RWPE2 (cell line): Measurements from ENCODE around the gene GBX2.

Experiments
- ATAC-seq: fragments of 200-7000 bp; cut with Tn5 transposase; 3 replicates; pipeline ENCODE4 v1.9.1; 2021; ENCODE audit warnings: low read depth
- DNase-seq: peaks from one replicate; pipeline ENCODE4 v3.0.0-alpha.2; 2020; ENCODE audit warnings: low spot score
- H3K27ac ChIP-seq: fragments of 450-650 bp; 2 replicates; pipeline ENCODE4 v1.5.1; 2017; ENCODE audit warnings: mild to moderate bottlenecking; ENCODE audit not compliant: poor library complexity, severe bottlenecking
- H3K27me3 ChIP-seq: fragments of 250-450 bp; sonication (Bioruptor Pico); 2 replicates; pipeline ENCODE4 v1.5.1; 2021; ENCODE audit warnings: mild to moderate bottlenecking, moderate library complexity; ENCODE audit not compliant: insufficient read depth, poor library complexity, severe bottlenecking
- H3K36me3 ChIP-seq: fragments of 250-450 bp; sonication (Bioruptor Pico); 2 replicates; pipeline ENCODE4 v1.5.1; 2020; ENCODE audit warnings: low read depth, mild to moderate bottlenecking, moderate library complexity
- H3K4me1 ChIP-seq: fragments of 250-450 bp; sonication (Bioruptor Pico); 2 replicates; pipeline ENCODE4 v1.5.1; 2021; ENCODE audit warnings: mild to moderate bottlenecking, moderate library complexity; ENCODE audit not compliant: insufficient read depth, poor library complexity, severe bottlenecking
- H3K4me3 ChIP-seq: fragments of 250-450 bp; sonication (Bioruptor Pico); 2 replicates; pipeline ENCODE4 v1.5.1; 2021; ENCODE audit warnings: mild to moderate bottlenecking, moderate library complexity; ENCODE audit not compliant: severe bottlenecking
- H3K9me3 ChIP-seq: fragments of 250-450 bp; sonication (Bioruptor Pico); 2 replicates; pipeline ENCODE4 v1.5.1; 2021; ENCODE audit warnings: mild to moderate bottlenecking, moderate library complexity; ENCODE audit not compliant: severe bottlenecking
- TF ChIP-seq, protein P1 (sequence below): fragments of 450-650 bp; IDR thresholded peaks from one replicate; pipeline ENCODE4 v1.5.1; 2017; ENCODE audit warnings: mild to moderate bottlenecking, moderate library complexity; ENCODE audit not compliant: poor library complexity, severe bottlenecking

GBX2 gene

DNA sequence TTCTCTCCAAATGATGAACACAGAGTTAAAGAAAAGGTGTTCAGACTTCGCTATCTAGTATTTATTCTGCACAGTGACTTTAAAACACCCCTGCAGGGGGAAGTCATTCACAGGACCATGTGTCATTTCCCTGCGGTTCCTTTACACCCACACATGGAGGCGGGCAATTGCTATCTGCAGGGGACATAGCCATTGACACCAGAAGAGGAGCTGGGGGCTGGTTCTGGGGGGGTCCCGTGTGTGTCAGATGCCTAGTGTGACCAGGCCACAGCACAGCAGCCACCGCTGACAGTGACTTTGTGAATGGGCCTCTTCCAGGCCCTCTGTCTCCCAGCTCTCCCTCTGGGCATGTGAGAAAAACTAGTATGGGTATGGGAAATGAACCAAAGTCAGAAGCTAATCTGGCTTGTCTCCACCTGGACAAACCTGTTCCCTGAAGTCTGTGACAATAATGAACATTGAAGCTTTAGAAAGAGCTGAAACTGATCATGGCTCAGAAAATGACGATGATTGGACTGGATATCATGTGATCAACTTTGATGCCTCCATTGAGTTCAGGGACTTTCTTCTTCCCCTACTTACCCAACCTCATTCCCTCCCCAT lies 7.5 kb upstream of the GBX2 start:
- DNase-seq (no peak), ATAC-seq (no peak)
- no peaks in the 10 kb centered on the region for H3K9me3 ChIP-seq
- no peak overlapping the region for H3K4me3 ChIP-seq
- H3K36me3 ChIP-seq, result no peaks in the 10 kb centered on the region
- H3K27ac ChIP-seq, result no peak overlapping the region
- peaks cover 16% of the 10 kb centered on the region for H3K4me1 ChIP-seq
- TF ChIP-seq, protein P1, sequence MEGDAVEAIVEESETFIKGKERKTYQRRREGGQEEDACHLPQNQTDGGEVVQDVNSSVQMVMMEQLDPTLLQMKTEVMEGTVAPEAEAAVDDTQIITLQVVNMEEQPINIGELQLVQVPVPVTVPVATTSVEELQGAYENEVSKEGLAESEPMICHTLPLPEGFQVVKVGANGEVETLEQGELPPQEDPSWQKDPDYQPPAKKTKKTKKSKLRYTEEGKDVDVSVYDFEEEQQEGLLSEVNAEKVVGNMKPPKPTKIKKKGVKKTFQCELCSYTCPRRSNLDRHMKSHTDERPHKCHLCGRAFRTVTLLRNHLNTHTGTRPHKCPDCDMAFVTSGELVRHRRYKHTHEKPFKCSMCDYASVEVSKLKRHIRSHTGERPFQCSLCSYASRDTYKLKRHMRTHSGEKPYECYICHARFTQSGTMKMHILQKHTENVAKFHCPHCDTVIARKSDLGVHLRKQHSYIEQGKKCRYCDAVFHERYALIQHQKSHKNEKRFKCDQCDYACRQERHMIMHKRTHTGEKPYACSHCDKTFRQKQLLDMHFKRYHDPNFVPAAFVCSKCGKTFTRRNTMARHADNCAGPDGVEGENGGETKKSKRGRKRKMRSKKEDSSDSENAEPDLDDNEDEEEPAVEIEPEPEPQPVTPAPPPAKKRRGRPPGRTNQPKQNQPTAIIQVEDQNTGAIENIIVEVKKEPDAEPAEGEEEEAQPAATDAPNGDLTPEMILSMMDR, result no peak
- peaks cover 55% of the 10 kb centered on the region for H3K27me3 ChIP-seq

DNA sequence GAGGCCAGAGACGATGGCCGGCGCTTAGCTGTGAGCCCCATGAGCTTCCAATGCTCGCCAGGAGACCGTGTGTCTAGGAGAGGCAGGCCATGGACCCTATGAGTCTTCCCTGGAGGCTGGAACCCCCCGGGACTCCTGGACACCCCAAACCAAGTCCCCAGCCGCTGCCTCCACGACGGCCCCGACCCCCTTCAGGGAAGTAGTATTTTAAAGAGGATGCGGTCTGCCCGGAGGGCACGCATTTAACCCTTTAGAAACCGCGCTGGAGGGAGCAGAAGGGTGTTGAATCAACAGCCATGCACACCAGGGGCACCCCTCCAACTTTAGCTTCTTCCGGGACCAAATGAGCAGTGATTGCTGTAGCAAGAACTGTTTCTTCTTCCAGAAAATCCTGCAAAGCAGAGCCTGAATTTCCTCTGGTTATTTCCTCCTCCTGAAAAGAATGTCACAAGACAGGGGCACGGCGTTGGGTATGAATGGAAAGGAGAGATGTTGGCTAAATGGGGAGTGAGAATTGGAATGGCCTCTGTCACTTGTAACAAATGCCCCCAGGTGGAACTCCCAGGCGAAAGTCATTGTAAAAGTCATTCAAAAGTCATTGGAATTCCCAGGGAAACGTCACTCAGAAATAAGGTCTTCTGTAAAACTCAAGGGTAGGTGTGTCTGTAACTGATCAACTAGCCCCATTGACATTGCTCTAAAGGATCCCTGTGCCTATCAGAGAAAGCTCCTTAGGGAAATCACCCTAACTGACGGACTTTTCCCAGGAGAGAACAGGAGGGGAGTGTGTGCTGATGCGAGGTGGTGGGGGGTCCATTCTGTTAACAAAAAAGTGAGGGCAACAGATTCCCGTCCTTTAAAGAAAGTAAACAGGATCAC lies 5.8 kb upstream of the GBX2 start:
- Histone ChIP-seq H3K27ac (no peak overlapping the region), H3K4me3 (no peak overlapping the region), H3K9me3 (no peaks in the 10 kb centered on the region), H3K4me1 (peaks cover 1% of the 10 kb centered on the region), H3K27me3 (peaks cover 71% of the 10 kb centered on the region), H3K36me3 (no peaks in the 10 kb centered on the region)
- no peak for DNase-seq
- 0 out of 3 replicates have a peak, but pooled peaks have one; percentile 5 for ATAC-seq
- TF ChIP-seq, protein P1, result no peak

DNA sequence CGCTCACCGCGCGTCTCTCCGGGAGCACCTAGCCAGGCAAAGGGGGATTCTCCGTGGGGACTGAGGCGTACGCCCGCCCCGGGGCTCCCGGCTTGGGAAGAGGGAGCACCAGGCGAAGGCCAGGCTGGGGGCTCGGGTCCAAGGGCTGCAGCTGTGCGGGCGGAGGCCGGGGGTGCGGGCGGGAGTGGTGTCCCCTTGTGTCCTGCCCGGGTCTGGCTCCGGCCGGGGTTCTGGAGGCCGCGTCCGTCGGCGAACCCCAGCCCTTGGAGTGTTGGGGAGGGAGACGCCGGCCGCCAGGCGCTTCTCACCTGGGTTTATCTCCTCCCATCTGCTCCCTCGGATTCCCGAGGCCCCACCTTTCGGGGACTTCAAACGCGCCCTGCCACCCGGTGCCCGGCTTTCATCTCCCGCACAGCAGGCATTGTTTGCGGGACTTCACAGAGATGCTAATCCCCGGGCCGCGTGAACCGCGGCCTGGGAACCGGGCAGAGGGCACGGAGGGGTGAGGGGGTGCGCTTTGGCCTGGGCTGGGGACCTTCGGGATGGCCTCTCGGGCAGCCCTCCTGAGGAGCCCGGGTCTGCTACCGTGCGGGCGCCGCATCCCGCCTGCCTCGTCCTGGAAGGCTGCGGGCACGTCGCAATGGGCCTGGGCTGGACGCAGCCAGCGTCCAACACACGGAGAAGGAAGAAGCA lies 5.0 kb upstream of the GBX2 start:
- TF ChIP-seq, protein P1, result no peak
- H3K4me3 ChIP-seq, result no peak overlapping the region
- no peak overlapping the region for H3K27ac ChIP-seq
- H3K36me3 ChIP-seq, result no peaks in the 10 kb centered on the region
- H3K9me3 ChIP-seq, result no peaks in the 10 kb centered on the region
- DNase-seq (no peak), ATAC-seq (no peak; the same call in 2 of the 3 replicates)
- H3K4me1 ChIP-seq, result no peaks in the 10 kb centered on the region
- H3K27me3 ChIP-seq, result peaks cover 72% of the 10 kb centered on the region

DNA sequence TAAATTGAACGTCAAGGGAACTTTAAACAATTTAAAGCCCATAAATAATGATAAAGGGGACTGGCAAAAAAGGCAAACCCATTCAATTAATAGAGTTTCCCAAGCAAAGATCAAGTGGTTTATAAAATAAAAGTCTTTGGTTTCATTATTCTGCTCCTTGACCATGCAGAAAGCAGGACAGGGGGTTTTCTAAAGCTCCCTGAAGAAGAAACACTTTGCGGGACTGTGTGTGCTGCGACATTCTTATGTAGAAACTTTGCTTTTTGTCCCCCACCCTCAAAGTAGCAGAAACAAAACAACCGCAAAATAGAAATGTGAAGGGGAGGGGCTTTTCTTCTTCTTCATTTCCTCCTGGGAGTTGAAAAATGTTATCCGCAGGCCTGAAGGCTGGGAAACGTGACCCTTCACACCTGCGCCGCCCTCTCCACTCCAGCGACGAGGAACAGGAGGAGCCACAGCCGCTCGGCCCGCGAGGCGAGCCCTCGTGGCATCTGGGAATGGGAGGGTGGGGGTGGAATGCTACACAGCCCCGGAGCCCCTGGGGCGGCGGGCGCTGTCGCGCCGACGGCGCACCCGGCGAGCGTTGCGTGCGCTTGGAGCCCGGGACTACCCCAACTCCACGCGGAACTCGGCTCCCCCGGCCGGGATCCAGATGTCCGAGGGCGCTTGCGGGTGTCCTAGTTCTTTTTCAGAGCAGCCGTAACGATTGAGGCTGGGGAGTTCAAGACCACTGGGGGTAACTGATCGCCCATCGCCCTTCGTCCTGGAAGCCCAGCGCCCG lies 4.3 kb upstream of the GBX2 start:
- Histone ChIP-seq H3K4me1 (no peaks in the 10 kb centered on the region), H3K27me3 (peaks cover 72% of the 10 kb centered on the region), H3K9me3 (no peaks in the 10 kb centered on the region), H3K27ac (no peak overlapping the region), H3K36me3 (no peaks in the 10 kb centered on the region), H3K4me3 (no peak overlapping the region)
- ATAC-seq, result no peak
- TF ChIP-seq, protein P1, result no peak
- DNase-seq, result no peak
